ENCODE measurements around the gene KIFAP3.
"Not testable (repeated sequence)": the region's sequence is repeated elsewhere in the genome, so short reads cannot be mapped to it uniquely, and the experiment has no call there.

Gene KIFAP3

DNA sequence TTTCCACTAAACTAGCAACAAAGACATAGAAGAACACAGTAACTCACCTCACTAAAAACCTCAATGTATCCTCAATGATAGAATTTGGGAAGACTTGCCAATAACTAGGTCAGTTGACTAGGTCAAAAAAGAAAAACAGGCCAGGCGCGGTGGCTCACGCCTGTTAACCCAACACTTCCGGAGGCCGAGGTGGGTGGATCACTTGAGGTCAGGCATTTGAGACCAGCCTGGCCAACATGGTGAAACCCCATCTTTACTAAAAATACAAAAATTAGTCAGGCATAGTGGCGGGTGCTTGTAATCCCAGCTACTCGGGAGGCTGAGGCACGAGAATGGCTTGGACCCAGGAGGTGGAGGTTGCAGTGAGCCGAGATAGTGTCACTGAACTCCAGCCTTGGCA lies 156.3 kb downstream of the KIFAP3 start:
- not testable (repeated sequence) for DNase-seq

DNA sequence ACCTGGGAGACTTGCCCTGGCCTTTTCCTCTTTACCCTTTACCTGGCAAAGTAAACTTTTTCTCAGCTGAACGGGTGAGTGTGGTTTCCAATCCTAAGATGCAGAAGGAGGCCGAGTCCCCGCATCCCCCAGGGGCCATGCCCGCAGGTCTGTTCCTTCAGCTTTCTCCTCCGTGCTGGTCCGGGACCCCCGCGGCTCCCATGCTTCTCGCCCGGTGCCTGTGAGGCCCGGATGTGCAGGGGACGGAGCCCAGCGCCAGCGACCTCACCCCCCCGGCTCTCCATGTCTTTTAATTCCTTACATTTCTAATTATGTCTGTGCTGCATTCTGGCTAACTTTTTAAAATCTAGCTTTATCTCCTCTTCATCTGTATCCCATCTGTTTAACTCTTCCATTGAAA lies 159.3 kb downstream of the KIFAP3 start:
- DNase-seq, result no peak

DNA sequence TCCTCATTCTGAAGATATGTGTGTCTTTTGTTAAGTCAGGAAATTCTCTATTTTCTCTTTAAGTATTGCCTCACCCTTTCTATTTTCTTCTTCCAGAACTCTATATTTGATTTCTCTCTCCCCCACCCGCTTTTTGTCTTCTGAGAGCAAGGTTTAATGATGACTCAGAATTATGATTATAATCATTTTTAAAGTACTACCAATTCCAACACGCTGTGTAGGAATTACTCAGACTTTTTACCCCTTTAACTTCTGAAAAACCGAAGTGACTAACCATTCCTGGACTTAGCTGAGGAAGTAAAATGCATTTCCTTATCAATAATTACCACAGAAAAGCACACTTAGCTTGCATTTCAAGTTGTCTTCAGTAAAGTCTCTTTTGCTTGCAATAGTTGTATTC lies 160.0 kb downstream of the KIFAP3 start:
- no peak for DNase-seq

DNA sequence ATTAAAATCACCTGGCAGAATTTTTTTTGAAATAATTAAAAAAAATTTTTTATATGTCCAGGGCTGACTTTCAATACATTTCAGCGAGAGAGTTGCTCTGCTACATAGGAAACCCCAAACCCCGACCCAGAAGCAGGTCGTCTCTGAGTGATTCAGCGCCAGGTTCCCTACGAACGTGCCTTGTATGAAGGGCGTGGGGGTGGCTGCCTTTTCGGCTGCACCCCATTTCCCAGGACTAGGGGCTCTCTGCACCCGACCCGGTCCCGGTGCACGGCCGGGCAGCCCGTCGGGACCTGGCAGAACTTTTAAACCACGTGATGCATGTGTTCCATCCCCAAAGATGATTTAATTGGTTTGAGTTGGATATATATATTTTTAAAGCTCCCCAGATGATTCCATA lies 165.0 kb downstream of the KIFAP3 start:
- no peak for DNase-seq

DNA sequence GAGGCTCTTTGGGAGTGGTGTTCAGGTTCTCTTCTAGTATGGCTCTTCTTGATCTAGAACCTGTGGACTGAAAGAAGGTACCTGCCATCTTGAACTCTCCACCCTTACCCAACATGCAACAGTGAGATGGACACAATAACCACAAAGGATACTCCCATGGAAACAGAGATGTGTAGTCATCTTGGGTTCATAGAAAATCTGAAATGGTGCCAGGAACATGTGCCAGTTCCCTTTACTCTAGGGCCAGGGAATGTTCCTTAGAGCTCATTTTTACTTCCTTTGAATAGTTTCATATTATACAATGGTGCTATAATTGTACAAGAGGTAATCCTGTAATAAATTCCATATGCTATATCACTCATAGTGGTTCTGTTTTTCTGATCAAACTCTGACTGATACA lies 167.6 kb downstream of the KIFAP3 start:
- DNase-seq, result peak; percentile 54

DNA sequence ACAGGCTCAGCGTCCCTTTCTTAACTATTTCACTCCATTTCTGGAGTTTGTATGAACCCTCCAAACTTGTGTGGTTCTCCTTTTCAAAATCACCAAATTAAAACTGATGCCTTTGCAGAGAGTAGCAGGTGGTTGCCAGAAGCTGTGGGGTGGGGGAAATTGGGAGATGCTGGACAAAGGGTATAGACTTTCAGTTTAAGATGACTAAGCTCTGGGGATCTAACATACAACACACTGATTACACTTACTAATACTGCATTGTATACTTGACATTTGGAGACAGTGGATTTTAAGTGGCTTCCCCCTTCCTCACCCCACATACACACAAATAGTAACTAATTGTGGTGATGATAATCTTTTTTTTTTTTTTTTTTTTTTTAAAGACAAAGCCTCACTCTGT lies 169.7 kb downstream of the KIFAP3 start:
- DNase-seq, result no peak

DNA sequence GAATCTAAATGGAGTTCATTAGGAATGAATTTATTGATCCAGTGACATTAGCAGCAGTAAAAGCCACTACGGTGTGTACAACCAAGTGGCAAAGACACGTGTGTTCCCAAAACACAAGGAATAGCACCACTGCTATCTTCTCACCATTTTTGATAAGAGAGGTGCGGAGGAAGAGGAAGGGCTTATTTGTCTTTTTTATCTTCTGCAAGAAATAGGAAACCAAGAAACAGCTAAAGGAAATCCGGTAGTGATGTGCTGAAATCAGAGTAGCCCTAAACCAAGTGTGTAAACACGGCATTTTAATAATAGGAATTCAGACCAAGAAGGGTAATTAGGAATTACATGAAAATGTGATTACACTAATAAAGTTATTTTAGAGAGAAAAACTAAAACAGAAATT lies 171.7 kb downstream of the KIFAP3 start:
- no peak for DNase-seq

DNA sequence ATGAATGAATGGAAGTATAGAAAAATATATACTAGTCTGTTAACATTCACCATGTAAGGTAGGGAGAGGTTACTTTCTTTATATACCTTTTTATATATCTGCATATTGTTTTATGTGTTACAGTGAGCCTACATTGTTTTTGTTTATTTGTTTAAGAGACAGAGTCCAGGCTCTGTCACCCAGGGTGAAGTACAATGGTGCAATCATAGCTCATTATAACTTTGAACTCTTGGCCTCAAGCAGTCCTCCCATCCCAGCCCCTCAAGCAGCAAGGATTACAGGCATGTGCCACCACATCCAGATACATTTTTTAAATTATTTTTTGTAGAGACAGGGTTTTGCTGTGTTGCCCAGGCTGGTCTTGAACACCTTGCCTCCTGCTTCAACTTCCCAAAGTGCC lies 173.4 kb downstream of the KIFAP3 start:
- no peak for DNase-seq

DNA sequence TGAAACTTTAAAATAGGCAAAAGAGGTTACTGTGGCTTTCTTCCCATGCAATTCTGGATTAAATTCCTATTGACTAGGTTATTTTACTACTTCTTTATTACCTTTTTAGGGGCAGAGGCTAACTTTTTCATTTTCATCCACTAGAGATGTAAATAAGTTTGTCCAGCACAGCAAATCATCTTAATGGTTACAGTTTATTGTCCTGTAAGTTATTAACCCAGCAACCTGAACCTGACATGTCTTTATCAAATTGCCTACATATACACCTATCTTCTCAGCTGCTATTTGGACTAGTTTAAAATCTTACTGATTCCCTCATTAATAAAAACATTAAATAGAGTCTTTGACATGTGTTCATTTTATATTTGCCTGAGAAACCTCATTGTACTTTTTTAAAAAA lies 173.9 kb downstream of the KIFAP3 start:
- no peak for DNase-seq

DNA sequence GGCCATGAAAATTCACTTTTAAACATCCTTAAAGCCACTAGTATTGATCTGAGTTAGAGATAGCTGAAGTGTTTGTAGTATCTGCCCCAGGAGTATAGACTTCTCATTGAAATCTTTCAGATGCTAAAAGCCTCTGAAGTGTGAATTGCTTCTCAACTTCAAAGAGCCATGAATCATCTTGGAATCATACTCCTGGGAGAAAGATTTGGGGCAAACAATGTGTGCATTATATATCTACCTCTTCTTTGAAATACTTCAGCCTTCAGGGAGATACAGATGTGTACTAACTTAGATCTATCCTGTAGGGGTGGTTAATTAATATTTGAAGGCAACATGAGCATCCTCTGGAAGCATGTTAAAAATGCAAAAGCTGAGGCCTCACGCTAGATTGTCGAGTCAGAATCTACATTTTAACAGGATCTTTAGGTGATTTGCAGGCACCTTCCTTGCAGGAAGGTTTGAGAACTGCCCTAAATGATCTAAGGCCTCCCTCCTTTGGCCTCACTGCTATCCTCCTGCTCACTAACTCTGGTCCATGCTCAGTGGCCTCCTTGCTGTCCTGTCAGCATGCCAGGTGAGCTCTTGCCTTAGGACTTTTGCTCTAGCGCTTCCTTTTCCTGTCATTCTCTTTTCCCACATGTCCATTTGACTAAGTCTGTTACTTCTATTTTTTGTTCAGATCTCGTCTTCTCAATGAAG lies 174.8 kb downstream of the KIFAP3 start:
- DNase-seq, result no peak

DNA sequence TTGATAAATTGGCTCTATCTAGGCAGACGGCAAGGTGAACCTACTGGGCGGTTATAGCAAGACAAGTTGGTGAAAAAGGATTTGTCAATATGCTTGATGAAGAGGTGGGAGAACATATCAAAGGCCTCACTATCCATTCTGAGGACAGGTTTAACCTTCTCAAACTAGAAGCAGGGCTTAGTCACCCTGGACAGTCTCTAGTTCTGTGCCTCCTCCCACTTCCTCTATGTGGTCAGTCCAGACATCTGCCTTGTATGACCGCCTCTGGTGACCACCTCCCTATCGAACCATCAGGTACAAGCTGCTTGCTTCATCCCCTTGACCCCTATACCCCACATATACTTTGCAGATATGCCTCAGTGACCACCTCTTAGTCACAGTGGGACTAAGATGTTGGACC lies 178.5 kb downstream of the KIFAP3 start:
- peak; percentile 36 for DNase-seq

DNA sequence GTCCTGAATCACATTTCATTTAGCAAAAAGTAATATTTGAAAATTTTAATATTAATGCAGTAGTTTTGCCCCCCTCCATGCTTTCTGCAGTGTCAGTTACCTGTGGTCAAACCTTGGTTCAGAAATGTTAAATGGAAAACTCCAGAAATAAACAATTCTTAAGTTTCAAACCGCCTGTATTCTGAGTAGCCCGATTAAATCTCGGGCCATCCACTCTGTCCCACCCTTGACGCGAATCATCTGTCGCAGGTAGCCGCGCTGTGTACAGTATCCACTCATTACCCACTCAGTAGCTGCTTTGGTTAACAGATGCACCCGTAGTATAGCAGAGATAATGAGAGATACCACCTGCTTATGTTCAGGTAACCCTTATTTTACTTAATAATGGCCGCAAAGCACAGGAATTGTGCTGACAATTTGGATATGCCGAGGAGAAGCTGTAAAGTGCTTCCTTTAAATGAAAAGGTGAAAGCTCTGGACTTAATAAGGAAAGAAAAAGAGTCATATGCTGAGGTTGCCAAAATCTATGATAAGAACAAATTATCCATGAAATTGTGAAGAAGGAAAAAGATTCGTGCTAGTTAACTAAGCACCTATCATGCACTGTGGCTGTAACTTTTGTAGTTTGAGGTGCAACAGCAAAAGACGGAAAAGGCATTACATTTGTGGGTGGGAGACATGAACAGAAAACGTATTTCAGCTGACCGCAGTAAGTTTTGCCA lies 179.9 kb downstream of the KIFAP3 start:
- DNase-seq, result no peak

DNA sequence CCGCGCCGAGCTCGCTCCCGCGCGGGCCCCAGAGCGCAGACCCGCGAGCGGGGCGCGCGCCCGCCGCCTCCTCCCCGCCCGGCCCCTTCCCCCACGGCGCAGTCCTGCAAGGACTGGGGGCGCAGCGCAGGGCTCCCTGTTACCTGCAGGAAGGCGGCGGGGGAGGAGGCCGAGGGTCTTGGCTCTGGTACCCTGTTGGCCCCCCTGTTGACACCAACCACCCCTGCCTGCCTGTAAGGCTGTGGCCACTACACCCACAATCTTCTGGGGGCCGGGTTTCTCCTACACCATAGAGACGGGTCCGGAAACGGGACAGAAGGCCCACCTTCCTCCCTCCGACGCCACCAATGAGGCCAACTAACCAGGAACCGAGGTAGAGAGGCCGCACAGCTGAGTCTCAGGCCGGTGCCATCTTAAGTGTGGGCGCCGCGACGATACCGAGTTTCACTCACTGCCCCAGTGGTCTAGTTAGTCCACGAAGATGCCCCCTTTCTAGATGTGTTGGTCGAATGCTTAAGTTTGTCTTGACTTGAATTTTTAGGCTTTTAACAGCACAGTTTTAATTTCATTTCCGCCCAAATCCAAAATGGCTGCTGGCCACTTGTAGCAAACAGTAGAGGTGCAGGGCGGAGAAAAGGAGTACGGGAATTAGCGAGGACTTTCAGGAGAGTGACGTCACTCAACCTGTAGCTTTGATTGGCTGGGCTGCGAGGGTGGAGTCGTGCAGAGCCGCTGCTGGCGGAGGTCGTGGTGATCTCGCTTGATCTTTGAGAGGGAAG lies 180.7 kb downstream of the KIFAP3 start, which contains the start of gene SCYL3:
TSS of gene SCYL3 (minus strand) at position 252 of the 779 bp plus-strand sequence. CDS start 5,056 bp downstream, outside the sequence.
- peak; percentile 97 for DNase-seq

DNA sequence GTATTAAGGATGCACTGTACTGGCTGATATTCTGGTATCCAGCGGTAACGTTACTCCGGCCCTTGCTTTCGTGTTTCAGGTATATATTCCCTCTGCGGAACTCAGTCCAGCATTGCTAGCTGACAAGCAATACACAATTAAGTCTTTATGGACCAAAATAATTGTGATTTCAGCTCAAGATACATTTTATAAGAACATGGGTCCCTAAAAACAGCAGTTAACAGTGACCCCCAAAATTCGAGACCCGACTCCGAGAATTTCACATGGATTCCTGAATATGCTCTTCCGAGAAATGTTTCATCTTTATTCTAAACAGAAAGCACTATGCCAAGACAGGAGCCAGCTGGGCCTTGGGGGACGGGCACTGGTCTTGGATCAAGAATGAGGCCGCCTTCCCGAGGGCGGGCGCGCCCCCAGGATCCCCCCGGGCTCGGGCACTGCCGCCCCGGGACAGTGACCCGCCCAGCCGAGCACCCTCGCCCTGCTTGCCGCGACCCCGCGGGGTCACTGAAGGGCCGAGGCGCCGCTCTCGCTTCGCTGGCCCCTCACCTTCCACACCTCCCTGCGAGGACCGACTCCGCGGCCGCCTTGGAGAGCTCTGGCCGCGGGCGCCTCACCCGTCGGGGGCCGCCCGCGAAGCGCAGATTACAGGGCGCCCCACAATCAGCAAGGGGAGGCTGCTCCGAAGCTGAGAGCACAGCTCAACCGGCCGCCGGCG lies 181.4 kb downstream of the KIFAP3 start:
- peak; percentile 51 for DNase-seq

DNA sequence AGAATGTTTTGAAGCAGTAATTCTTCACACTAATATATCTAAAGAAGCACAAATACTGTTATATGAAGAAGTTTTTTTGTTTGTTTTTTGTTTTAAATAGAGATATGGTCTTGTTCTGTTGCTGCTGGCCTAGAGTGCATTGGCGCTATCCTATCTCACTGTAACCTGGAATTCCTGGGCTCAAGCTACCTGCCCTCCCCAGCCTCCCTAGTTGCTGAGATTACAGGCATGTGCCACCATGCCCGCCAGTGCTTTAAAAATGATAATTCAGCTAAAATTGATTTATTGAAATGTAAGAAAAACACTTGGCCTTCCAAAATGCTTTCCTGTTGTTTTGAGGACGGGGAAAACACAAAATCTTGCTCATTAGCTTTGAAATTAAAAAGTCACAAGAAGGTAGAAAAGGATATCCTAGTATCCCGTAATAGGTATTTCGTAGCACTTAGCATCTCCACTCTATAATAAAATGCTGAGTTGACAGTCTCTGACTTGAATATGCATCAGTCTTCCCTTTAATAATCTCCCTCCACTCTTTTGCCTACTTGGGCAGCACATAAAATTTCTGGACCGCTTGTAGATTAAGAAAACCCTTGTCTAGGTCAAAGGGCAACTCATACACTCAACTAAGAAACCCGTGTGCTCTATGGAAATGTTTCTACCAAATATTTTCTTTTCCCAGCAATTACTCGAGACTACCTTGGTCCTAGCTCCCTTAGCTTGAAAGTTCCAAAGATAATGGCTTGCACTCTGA lies 182.1 kb downstream of the KIFAP3 start:
- DNase-seq, result no peak

DNA sequence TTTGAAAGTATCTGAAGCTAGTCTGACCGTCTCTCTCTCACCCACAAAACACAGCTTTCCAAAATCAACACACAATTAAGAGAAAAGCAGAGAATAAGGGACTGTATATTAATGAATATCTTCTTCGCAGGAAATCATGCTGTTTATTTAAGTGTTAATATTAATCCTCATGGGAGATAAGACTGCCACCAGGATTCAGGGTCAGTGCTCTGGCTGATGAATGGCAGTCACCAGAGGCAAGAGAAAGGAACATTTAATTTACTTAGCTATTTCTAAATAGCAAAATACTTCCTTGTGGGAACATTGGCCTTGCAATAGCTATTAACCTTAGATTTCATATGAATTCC lies 183.0 kb downstream of the KIFAP3 start:
- DNase-seq, result no peak

DNA sequence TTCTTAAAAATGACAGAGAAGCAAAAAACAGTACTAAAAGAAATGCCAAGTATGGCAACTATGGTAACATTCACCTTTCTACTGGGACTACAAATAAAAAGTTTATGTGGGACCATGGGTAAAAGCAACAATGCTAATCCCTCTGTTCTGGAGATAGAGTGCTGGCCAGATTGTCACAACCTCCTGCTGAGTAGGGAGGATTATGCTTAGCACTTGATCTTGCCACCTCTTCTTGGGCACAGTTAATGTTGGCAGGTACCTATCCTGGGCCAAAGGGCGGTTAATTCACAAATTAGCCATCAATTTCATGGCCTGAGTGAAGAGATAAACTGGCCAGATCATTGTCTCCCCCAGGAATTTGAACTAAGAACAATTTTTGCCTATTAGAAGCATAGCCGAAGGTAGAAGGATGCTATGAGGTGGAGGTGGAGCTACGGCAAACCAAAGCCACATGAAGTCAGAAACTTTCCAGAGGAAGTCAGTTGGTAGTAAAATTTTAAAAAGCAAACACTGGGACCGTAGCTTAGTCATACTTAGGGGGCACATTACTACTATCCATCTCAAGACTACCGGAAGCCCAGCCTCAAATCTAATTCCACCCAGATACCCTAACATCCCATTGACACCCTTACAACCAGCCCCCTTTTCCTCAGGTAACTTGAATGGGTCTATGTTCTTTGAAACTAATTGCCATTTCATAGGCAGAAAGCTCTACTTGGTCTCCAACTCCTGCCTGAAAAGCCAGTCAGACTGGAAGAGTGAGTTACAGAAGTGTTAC lies 183.5 kb downstream of the KIFAP3 start:
- DNase-seq, result peak; percentile 4

DNA sequence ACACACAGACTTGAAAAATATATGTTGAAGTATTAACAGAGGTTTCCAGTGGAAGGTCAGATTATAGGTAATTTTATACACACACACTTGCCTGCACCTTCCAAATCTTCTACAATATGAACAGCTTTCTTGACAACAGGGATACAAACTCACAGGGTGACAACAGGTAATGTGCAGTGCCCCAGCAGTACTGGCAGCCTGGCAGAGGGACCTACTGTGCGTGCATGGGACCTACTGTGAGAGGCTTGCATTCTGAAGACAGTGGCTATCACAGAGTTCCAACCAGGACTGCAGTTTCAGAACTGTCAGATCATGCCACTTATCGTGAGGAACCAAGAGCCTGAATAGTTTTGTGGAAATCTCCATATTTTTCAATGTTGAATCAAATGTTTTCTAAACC lies 184.6 kb downstream of the KIFAP3 start:
- no peak for DNase-seq

DNA sequence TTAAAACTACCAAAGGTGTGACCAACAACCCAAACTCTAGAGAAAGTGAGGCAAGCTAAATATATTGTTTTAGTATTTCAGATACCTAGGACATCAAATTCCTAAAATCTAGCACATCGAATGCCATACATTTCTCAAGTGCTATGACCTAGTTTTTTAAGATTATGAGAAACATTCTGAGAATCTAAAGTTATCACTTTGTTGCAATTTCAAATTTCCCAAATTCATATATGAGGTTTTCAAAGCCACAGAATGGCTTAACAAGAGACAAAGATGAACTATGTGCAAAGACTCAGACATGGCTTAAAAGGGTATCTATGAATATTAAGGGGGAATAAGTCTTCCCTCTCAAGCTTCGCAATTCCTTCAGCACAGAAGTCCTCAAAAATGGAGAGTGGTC lies 187.6 kb downstream of the KIFAP3 start:
- no peak for DNase-seq

DNA sequence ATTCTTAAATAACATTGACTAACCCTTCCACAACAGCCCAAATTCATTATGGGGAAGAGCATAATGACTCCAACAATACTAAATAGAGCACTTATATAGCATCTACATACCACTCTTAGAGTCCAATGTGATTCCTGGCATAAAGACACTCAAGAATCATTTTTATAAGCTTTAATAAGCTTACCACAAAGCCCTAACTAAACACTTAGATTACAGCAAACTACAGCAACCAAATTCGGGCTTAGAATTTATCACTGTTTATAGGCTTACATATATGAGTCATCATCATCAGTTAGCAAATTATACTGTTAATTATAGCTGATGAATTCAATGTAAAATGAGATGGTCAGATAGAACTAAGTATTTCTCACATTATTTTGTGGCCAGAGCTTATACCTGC lies 188.1 kb downstream of the KIFAP3 start:
- DNase-seq, result no peak

DNA sequence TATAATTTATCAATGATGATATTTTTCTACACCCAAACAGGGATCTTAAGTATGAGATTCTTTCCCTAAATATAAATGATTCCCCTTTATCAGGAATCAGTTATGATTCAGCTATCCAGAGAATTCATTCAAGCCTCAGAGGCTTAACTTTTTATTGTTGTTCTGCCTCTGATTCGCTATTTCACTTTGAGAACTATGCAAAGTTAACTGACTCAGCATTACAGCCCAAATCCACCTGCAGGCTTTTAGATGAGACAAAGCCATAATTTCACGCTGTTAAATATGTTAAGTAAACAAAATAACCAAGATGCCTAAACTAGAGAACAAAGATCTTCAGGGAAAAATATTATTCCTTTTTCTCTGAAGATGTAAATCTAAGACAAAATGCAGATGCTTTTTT lies 189.3 kb downstream of the KIFAP3 start:
- DNase-seq, result no peak

DNA sequence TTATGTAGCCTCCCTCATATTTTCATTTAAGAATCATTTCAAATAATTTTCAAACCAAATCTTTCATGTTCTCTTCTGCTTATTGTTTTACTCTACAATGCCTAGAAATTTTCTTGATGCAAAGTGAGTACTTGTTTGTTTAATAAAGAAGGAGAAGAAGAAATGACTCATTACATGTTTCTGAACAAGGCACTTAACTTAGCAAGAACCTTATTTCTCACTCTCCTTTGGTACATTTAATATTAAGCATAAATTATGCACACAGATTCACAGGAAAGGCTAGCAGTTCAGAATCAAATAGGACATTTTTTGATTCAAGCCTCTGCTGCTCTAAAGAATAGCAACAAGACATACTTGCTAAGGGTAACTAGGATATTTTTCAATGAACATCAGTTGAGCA lies 189.9 kb downstream of the KIFAP3 start:
- no peak for DNase-seq
